ENCODE measurements around the gene YDJC. TPM values are rescaled to one million over a fixed set of nuclear protein-coding genes. Genes with fewer than 3 reads are reported as not detected.

YDJC gene
- total RNA-seq, 1 donor from 2014 or later = 80.8 TPM

GRCh38 chr22:21663738-21664137 is 33.9 kb upstream of the YDJC start:
- no peaks in the 10 kb centered on the region for H3K9me3 ChIP-seq
- TF ChIP-seq CTCF (IDR thresholded peaks at IDR 0.05) = no peak
- intact Hi-C loops (cut with DNase I) = loop anchor here (10.0 kb wide), 1 partner anchor 619 kb away; the partner anchor contains the start of gene LRRC74B
- peaks cover 0 to 4% of the 10 kb centered on the region in 2 donors for H3K4me1 ChIP-seq
- H3K27me3 ChIP-seq = no peaks in the 10 kb centered on the region
- no peak for DNase-seq (ENCODE audit: low spot score in 2 of 2)
- H3K36me3 ChIP-seq = no peaks in the 10 kb centered on the region
- H3K4me3 ChIP-seq = no peak overlapping the region
- no peak overlapping the region for H3K27ac ChIP-seq

- intact Hi-C loops (cut with DNase I) = loop anchor here (10.0 kb wide), 1 partner anchor 617 kb away; the partner anchor contains the start of gene LRRC74B
- no peak for DNase-seq (ENCODE audit: low spot score in 2 of 2)
- Histone ChIP-seq H3K9me3 (no peaks in the 10 kb centered on the region), H3K4me3 (no peak overlapping the region), H3K27ac (no peak overlapping the region), H3K36me3 (no peaks in the 10 kb centered on the region), H3K4me1 (peaks cover 4 to 6% of the 10 kb centered on the region in 2 donors), H3K27me3 (no peaks in the 10 kb centered on the region)
- TF ChIP-seq CTCF (IDR thresholded peaks at IDR 0.05) = no peak
These were observed 32.2 kb upstream of the YDJC start for GRCh38 chr22:21661991-21662390.

GRCh38 chr22:21660904-21661303 is 31.1 kb upstream of the YDJC start:
- H3K27ac ChIP-seq = no peak overlapping the region
- TF ChIP-seq CTCF (IDR thresholded peaks at IDR 0.05) = no peak
- H3K4me3 ChIP-seq = no peak overlapping the region
- H3K4me1 ChIP-seq = peaks cover 4 to 6% of the 10 kb centered on the region in 2 donors
- no peaks in the 10 kb centered on the region for H3K27me3 ChIP-seq
- intact Hi-C loops (cut with DNase I) = loop anchor here (10.0 kb wide), 1 partner anchor 616 kb away; the partner anchor contains the start of gene LRRC74B
- no peak for DNase-seq (ENCODE audit: low spot score in 2 of 2)
- H3K36me3 ChIP-seq = no peaks in the 10 kb centered on the region
- H3K9me3 ChIP-seq = no peaks in the 10 kb centered on the region

GRCh38 chr22:21659864-21660525 is 30.2 kb upstream of the YDJC start:
- Histone ChIP-seq H3K9me3 (no peaks in the 10 kb centered on the region), H3K4me1 (peaks cover 2 to 4% of the 10 kb centered on the region in 2 donors), H3K27me3 (no peaks in the 10 kb centered on the region), H3K4me3 (no peak overlapping the region), H3K27ac (no peak overlapping the region), H3K36me3 (no peaks in the 10 kb centered on the region)
- no peak for DNase-seq (ENCODE audit: low spot score in 2 of 2)
- TF ChIP-seq CTCF (IDR thresholded peaks at IDR 0.05) = no peak
- intact Hi-C loops (cut with DNase I) = loop anchor here (10.0 kb wide), 1 partner anchor 615 kb away; the partner anchor contains the start of gene LRRC74B

- Histone ChIP-seq H3K9me3 (no peaks in the 10 kb centered on the region), H3K27me3 (no peaks in the 10 kb centered on the region), H3K4me3 (peak overlapping the region; percentile 56 to 78), H3K27ac (no peak overlapping the region), H3K4me1 (peaks cover 4 to 5% of the 10 kb centered on the region in 2 donors), H3K36me3 (no peaks in the 10 kb centered on the region)
- peak in 1 of 2 donors; percentile 79 for DNase-seq (ENCODE audit: low spot score in 2 of 2)
- intact Hi-C loops (cut with DNase I) = no loop called here
- TF ChIP-seq CTCF (IDR thresholded peaks at IDR 0.05) = peak in 2 of 3 experiments; percentile 3 to 32
These were observed 27.7 kb upstream of the YDJC start for GRCh38 chr22:21657360-21658032.
